Measurements from ENCODE around the gene BPTF.
"Not testable (repeated sequence)": the region's sequence is repeated elsewhere in the genome, so short reads cannot be mapped to it uniquely, and the experiment has no call there.

Gene BPTF

GRCh38 chr17:67833946-67834631 lies 8.8 kb downstream of the BPTF start:
- no peak for DNase-seq (ENCODE audit: low spot score)

DNA sequence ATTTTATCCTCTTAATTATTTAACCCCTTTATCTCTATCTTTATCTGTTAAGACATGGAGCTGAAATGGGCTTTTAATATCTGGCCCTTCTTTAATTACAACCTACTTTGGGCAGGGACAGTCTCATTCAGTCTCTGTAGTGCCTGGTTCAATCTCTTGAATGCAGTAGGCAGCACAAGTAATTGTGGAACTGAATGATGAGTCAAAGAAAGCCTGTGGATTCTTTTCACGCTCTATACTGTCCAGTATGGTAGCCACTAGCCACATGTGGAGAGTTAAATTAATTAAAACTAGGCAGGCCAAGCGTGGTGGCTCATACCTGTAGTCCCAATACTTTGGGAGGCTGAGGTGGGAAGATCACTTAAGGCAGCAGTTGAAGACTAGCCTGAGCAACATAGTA lies 9.3 kb downstream of the BPTF start:
- DNase-seq (ENCODE audit: low spot score), result no peak

DNA sequence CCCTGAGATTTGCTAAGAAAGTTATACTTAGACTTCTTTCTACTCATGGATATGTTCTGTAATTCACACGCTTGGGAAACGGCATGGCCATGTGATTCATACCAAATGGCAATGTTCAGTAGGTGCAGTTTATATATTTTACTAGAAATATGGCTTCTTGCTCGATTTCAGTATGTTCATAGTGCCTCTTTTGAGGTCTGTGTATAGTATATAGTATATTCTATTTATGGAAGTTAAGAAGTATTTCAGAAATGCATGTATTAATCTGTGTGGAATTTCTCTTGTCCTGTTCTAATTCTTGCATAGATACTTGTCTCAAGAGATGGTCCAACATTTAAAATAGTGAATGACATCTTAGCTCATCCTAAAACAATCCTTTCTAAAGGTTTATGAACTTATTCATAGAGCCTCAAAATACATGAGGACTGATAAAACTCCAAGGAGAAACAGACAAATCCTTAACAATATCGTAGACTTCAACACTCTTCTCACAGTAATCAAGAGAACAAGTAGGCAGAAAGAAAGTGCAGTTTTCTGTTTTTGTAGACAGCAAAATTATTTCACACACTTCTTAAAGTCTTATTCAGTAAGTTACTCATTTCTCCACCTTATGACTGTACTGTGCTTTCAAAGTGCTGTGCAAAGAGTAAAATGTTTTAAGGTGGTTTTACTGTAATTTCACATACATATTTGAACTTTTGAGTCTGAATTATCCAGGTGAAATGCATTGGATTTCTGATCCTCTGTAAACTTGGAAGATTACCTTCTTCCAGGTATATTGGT lies 11.1 kb downstream of the BPTF start:
- DNase-seq (ENCODE audit: low spot score), result no peak

GRCh38 chr17:67837965-67838364 lies 12.7 kb downstream of the BPTF start:
- no peak for DNase-seq (ENCODE audit: low spot score)

- DNase-seq (ENCODE audit: low spot score), result no peak
Observed at GRCh38 chr17:67838538-67838937, 13.2 kb downstream of the BPTF start.

DNA sequence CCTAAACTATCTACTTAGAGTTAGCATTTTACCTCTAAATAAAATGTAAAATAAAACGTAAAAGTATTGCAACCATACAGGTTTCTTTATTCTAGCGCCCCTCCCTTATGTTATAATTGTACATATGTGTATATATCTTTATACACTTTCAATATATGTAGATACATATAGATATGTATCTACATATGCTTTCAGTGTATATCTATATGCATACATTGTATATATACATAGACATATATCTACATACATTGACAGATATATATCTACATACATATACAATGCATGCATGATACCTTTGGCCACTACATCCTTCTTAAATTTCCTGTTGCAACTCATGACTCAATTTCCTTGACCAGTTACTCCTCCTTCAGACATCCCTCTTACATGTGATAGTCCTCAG lies 16.7 kb downstream of the BPTF start:
- DNase-seq (ENCODE audit: low spot score), result no peak

GRCh38 chr17:67842648-67843047 lies 17.3 kb downstream of the BPTF start:
- DNase-seq (ENCODE audit: low spot score), result no peak

GRCh38 chr17:67845374-67845773 lies 20.1 kb downstream of the BPTF start:
- no peak for DNase-seq (ENCODE audit: low spot score)

DNA sequence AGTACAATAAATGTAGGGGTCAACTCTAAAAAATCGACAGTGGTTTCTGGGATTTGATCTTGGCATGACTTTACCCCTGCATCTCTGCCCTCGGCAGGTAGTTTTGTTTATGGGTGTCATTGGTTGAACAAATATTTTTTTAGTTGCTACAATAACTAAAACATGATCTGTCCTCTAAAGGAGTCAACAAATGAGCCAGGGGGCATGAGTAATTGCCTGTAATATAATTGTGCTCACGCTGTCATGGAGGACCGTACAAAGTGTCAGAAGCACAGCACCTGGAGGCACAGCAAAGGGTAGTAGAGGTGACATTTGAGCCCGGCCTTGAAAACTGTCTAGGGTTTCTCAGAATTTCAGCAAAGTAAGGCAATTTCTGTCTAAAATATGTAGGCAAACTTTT lies 22.9 kb downstream of the BPTF start:
- not testable (repeated sequence) for DNase-seq (ENCODE audit: low spot score)

DNA sequence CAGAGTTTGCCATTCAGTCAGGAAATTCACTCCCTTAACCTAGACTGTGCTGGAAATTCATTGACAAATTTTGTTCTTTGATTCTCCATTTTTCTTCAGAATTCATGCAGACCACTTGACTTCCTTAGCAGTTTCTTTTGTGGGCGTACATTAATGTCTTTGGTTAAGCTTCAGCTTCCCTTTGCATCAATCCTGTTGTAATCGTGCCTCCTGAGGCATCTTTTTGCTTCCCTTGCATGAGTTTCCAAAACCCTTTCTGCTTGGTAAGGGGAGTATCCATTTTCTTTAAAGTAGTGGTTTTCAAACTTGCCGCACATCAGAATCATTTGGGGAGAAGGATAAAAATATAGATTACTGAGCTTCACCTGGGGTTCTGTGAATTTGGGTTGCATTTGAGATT lies 23.5 kb downstream of the BPTF start:
- DNase-seq (ENCODE audit: low spot score), result not testable (repeated sequence)

DNA sequence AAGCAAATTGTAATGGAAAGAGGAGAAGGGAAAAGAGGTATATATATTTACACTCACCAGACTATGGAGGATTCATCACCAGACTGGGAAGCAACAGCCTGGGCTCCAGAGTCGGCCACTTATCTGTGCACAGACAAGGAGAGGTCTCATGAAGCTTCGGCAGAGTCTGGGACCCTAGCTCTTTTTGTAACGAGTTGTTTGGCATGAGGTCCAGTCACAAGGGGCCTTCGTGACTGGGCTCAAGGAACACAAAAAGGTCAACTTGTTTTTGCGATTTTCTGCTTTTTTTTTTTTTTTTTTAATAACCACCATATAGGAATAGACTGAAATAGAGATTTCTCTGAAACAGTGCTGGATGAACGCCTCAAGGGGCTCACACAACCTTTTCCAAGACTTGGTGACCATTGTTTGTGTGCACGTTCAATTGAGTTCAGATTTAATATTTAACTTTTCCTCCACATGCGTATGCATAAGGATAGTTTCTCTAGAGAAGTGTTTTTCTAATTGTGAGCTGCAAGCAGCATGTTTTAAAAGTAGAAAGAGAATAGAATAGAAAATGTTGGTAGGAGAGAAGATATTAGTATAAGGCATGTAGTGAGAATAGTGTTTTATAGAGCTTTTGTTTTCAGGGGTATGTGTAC lies 25.8 kb downstream of the BPTF start:
- DNase-seq (ENCODE audit: low spot score), result no peak

DNA sequence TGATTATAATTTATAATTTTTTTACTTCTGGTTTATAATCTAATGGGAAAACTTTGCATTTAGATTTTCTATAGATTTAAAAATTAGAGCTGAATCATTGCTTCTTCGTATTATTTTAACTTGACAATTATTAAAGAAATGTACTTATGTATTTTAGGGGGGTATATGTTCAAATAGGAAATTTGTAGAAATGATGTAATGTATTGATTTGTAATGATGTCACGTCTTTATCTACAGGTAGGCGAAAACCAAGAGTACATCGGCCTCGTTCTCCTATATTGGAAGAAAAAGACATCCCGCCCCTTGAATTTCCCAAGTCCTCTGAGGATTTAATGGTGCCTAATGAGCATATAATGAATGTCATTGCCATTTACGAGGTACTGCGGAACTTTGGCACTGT lies 28.4 kb downstream of the BPTF start:
- DNase-seq (ENCODE audit: low spot score), result no peak

DNA sequence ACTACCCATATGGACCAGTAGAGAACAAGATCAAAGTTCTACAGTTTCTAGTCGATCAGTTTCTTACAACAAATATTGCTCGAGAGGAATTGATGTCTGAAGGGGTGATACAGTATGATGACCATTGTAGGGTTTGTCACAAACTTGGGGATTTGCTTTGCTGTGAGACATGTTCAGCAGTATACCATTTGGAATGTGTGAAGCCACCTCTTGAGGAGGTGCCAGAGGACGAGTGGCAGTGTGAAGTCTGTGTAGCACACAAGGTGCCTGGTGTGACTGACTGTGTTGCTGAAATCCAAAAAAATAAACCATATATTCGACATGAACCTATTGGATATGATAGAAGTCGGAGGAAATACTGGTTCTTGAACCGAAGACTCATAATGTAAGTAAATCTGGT lies 29.1 kb downstream of the BPTF start:
- no peak for DNase-seq (ENCODE audit: low spot score)

DNA sequence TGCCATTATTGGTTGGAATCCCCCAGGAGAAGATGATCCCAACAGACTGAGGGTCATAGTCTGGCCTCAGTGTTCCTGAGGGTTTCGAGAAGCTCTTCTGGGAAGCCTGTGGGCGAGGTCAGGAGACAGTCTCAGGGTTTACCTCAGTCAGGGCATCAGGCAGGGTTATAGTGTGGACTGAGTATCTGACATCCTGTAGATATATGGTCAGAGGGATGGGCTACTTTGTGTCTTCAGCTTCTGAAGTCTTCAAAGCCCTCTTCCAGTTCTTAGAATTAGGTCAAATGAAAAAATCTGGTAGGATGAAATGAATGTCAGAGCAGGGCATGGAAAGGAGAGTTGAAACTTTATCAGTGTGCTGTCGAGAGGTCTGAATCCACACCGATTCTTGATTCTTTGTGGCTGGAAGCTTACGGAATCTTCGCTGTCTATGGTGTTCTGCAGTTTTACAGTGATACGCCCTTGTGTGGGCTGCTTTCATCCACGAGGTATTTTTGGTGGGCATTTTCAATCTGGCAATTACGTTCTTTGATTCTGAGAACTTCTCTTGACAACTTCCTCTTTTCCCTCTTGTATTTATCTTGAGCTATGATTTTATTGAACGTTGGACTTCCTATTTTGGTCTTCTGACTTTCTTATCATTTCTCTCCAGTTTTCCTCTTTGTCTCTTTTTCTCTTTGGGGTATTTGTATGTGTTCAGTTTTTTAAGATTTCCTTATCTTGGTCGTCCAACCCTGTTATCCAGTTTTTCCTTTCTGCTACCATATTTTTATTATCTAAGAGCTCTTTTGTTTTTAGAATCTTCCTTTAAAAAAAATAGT lies 30.4 kb downstream of the BPTF start:
- DNase-seq (ENCODE audit: low spot score), result no peak

DNA sequence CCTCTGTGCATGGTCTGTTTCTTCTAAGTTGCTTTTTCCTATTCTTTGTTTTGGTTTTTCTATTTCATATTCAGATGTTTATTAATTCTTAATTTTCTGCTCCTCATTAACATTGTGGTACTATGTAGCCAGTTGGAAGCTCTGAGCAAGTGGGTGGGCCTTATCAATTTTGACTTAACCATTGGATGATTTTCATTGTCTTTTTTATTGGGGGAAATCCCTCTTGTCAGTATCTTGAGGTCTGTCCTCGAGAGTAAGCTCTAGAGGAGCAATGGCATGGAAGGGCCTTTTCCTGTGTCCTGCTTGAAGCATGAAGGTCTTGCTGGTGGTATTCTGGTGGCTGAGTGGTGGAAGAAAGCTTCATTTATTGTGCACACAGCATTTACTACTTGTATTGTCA lies 31.1 kb downstream of the BPTF start:
- not testable (repeated sequence) for DNase-seq (ENCODE audit: low spot score)

- DNase-seq (ENCODE audit: low spot score), result no peak
Observed at GRCh38 chr17:67862614-67863217, 37.4 kb downstream of the BPTF start.

GRCh38 chr17:67863624-67864247 lies 38.4 kb downstream of the BPTF start:
- no peak for DNase-seq (ENCODE audit: low spot score)

DNA sequence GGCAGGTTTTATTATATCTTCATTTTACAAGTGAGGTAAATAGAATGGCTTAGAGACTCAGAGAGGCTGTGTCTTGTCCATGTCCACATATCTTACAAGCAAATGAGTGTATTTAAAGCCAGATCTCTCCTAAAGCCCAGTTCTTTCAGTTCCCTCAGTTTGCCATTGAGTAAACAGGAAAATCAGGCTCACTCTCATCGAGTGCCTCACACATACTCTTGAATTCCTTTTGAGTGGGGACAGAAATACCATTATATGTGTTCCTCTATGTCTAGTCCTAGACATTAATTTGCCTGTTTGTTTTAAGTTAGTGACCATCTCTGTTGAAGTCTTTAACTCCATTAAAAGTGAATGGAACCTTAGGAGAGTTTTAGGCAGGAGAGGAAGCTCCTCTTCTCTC lies 40.1 kb downstream of the BPTF start:
- DNase-seq (ENCODE audit: low spot score), result no peak

DNA sequence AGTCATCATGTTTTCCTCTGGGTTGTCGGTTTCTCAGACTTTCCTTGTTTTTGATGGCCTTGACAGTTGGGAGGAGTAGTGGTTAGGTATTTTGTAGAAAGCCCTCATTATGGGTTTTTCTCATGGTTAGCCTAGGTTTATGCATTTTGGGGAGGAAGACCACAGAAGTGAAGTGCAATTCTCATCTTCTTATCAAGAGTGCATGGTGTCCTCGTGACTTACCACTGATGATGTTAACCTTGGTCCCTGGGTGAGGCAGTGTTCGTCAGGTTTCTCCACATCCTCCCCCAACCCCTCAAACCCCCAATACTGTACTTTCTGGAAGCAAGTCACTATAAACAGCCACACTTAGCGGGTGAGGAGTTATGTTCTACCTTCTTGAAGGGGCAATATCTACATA lies 42.3 kb downstream of the BPTF start:
- DNase-seq (ENCODE audit: low spot score), result no peak

DNA sequence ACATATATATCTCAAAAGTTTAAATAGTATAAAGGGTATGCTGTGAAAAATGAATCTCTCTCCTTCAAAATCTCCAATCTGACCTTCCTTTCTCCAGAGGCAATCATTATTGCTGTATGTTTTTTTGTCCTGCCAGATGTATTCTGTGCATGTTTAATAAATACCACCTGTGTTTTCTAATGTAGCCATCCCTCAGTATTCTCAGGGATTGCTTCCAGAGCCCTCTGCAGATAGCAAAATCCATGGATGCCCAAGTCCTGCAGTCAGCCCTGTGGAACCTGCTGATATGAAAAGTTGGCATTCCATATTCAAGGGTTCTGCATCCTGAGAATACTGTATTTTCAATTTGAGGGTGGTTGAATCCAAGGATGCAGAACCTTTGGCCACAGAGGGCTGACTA lies 42.9 kb downstream of the BPTF start:
- DNase-seq (ENCODE audit: low spot score), result no peak

GRCh38 chr17:67879662-67880061 lies 54.4 kb downstream of the BPTF start:
- no peak for DNase-seq (ENCODE audit: low spot score)

GRCh38 chr17:67881083-67881482 lies 55.8 kb downstream of the BPTF start:
- DNase-seq (ENCODE audit: low spot score), result no peak

Data from cerebellar cortex (tissue), 1 donor.